Gastrocnemius medialis (tissue), 4 donors: ENCODE results near the gene WBP2NL.

Source experiments
- CTCF ChIP-seq, 5 experiments: fragments of 450-650 bp in 3 of 5; fragments of 200-600 bp in 2 of 5; sonication (generic) in 2 of 5; IDR thresholded peaks in 4 of 5; conservative IDR thresholded peaks in 1 of 5; 1 replicate in 4 of 5; 2 replicates in 1 of 5; pipeline ENCODE4 v1.5.1; 2016 to 2019; ENCODE audit warnings: antibody characterized with exemption in 5 of 5, mild to moderate bottlenecking in 3 of 5, moderate library complexity in 3 of 5
- POLR2A ChIP-seq, 2 donors: fragments of 450-650 bp; IDR thresholded peaks; one replicate each; pipeline ENCODE4 v1.6.1; 2017; ENCODE audit warnings: antibody characterized with exemption in 2 of 2, mild to moderate bottlenecking in 2 of 2, moderate library complexity in 2 of 2

- TF ChIP-seq POLR2A (IDR thresholded peaks at IDR 0.05): no peak
- TF ChIP-seq CTCF (IDR thresholded peaks at IDR 0.05 in 4 of 5, conservative IDR thresholded peaks at IDR 0.05 in 1 of 5): no peak
Observed at GRCh38 chr22:42077486-42078125, 79.0 kb downstream of the WBP2NL start.
